HG02884 (cell line): ENCODE measurements around the gene CCDC188.

Experiments
- ATAC-seq: cut with Tn5 transposase; IDR thresholded peaks from one replicate; pipeline ENCODE4 v1.9.1; 2021; ENCODE audit warnings: mild to moderate bottlenecking, moderate library complexity; ENCODE audit not compliant: unreplicated experiment

Gene CCDC188

GRCh38 chr22:20151276-20151588 lies 377 bp upstream of the CCDC188 start:
- ATAC-seq, result no peak

GRCh38 chr22:20149257-20150250 lies 1.3 kb downstream of the CCDC188 start:
- no peak for ATAC-seq

GRCh38 chr22:20148414-20148813 lies 2.4 kb downstream of the CCDC188 start:
- no peak for ATAC-seq

- ATAC-seq, result no peak
Observed at GRCh38 chr22:20147237-20147988, 3.4 kb downstream of the CCDC188 start.

GRCh38 chr22:20146777-20147176 lies 4.1 kb downstream of the CCDC188 start:
- ATAC-seq, result no peak

- ATAC-seq, result no peak
Observed at GRCh38 chr22:20145832-20146223, 5.0 kb downstream of the CCDC188 start.

- no peak for ATAC-seq
Observed at GRCh38 chr22:20145206-20145831, 5.5 kb downstream of the CCDC188 start.

DNA sequence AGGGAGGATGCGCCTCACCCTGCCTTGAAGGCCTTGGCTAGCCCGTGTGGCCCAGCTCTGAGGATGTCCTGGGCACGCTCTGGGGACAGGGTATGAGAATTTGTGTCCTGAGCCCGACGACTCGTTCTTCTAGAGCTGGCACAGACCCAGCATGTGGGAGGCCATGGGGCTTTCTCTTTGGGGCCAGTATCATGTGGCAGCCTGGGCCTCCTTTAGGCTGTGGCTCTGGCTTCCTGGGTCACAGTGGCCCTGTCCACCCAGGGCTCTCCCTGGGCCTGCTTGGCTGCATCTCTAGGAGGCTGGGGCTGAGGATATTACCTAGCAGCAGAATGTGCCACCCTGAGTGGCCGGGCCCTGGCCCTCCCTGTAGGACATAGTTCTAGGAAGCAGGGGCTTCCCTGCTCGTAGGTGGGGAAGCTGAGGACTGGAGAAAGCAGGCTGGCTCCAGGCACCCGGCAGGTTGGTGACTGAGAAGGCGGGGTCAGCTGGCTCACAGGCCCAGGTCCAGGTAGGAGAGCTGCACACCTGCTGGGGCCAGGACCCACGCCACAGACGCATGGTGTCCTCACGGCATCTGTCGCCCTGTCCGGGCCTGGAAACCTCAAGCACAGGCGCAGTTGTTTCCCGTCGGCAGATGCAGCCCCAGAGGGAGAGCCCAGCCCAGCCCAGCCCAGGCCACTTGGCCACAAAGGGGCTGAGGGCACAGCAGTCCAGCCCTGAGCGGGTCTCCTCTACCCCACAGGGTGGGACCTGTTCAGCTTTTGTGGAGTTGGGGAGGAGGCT lies 6.8 kb downstream of the CCDC188 start:
- no peak for ATAC-seq

DNA sequence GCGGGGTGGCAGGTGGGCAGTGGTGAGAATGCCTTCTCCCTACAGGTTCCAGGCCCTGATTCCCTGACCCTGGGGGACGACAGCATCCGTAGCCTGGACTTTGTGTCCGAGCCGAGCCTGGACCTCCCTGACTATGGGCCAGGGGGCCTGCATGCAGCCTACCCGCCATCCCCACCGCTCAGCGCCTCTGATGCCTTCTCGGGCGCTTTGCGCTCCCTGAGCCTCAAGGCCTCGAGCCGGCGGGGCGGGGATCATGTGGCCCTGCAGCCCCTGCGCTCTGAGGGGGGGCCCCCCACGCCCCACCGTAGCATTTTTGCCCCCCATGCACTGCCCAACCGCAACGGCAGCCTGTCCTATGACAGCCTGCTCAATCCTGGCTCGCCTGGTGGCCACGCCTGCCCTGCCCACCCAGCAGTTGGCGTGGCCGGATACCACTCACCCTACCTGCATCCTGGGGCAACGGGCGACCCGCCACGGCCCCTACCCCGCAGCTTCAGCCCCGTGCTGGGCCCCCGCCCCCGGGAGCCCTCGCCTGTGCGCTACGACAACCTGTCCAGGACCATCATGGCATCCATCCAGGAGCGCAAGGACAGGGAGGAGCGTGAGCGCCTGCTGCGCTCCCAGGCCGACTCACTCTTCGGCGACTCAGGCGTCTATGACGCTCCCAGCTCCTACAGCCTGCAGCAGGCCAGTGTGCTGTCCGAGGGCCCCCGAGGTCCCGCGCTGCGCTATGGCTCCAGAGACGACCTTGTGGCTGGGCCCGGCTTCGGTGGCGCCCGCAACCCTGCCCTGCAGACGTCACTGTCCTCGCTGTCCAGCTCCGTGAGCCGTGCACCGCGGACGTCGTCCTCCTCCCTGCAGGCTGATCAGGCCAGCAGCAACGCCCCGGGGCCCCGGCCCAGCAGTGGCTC lies 7.9 kb downstream of the CCDC188 start:
- ATAC-seq, result no peak

GRCh38 chr22:20141186-20142077 lies 9.4 kb downstream of the CCDC188 start:
- ATAC-seq, result no peak

DNA sequence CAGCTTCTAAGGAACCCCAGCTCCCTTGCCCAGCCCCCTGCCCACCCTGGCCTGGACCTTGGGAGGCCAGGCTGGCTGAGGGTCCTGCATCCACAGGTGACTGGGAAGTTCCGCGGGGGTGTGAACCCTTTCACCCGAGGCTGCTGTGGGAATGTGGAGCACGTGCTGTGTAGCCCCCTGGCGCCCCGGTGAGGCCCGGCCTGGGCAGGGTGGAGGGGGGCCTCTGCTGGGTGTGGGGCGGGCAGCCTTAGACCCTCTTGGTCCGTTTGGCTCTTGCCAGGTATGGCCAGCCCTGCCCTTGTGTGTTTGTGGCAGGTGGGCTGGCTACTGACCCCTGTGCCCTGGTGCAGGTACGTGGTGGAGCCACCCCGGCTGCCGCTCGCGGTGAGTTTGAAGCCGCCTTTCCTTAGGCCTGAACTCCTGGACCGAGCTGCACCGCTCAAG lies 10.3 kb downstream of the CCDC188 start:
- no peak for ATAC-seq

DNA sequence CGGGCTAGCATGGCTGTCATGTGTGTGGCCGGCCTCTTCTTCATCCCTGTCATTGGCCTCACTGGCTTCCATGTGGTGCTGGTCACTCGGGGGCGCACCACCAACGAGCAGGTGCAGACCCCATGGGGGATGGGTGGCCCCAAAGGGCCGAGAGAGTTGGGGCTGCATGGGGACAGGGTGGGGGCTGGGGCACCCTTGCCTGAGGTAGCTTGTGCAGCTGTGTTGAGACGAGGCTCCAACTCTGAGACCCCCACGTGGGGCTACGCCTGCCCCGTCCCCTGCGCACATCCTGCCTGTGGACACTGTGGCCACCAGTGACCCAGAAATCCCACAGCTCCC lies 10.8 kb downstream of the CCDC188 start:
- ATAC-seq, result no peak

GRCh38 chr22:20139391-20140106 lies 11.3 kb downstream of the CCDC188 start:
- no peak for ATAC-seq

DNA sequence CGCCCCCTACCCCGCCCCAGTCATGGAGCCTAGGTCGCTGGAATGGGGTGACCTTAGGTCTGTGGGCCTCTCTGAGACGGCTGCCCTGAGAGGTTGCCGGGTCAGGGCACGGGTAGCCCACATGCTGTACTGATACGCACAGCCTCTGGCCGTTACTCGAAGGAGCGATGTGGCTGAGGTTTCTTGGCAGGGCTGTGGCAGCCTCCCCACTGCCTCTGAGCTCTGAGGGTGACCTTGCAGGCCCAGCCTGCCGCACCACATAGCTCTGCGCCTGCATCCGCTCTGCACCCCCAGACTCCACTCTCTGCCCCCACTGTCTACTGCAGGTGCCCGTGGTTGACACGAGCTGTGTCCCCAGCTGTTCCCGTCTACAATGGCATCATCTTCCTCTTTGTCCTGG lies 12.0 kb downstream of the CCDC188 start:
- ATAC-seq, result no peak

DNA sequence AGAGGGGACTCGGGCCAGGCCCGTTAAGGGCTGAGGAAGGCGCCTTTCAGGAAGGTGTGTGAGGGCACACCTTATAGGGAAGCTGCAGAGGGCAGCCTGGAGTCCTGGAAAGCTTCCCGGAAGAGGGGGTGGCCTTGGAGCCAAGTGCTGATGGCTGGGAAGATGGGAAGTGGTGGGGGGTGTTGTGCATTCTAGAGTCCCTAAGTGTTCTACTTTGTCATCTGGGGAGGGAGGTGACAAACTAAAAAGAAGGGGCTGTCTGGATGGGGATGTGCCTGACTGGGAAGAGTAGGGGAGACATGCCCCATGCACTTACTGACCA lies 12.5 kb downstream of the CCDC188 start:
- ATAC-seq, result no peak

GRCh38 chr22:20137671-20138416 lies 13.0 kb downstream of the CCDC188 start:
- ATAC-seq, result no peak

- no peak for ATAC-seq
Observed at GRCh38 chr22:20137113-20137512, 13.7 kb downstream of the CCDC188 start.

GRCh38 chr22:20136603-20136873 lies 14.3 kb downstream of the CCDC188 start:
- ATAC-seq, result no peak
